Peyer's patch (tissue), 4 donors: Measurements from ENCODE around the gene ZMYND15.

Experiments used
- POLR2A ChIP-seq, 2 donors: fragments of 450-650 bp; IDR thresholded peaks; one replicate each; pipeline ENCODE4 v1.5.1; 2017; ENCODE audit warnings: antibody characterized with exemption in 2 of 2, mild to moderate bottlenecking in 2 of 2, moderate library complexity in 2 of 2
- TF ChIP-seq, protein P1 (sequence below), 6 experiments: fragments of 450-650 bp in 4 of 6; fragments of 200-600 bp in 2 of 6; sonication (generic) in 1 of 6; IDR thresholded peaks; one replicate each; pipeline ENCODE4 v1.5.1; 2017 to 2019; ENCODE audit warnings: antibody characterized with exemption in 6 of 6, mild to moderate bottlenecking in 3 of 6, moderate library complexity in 1 of 6

DNA sequence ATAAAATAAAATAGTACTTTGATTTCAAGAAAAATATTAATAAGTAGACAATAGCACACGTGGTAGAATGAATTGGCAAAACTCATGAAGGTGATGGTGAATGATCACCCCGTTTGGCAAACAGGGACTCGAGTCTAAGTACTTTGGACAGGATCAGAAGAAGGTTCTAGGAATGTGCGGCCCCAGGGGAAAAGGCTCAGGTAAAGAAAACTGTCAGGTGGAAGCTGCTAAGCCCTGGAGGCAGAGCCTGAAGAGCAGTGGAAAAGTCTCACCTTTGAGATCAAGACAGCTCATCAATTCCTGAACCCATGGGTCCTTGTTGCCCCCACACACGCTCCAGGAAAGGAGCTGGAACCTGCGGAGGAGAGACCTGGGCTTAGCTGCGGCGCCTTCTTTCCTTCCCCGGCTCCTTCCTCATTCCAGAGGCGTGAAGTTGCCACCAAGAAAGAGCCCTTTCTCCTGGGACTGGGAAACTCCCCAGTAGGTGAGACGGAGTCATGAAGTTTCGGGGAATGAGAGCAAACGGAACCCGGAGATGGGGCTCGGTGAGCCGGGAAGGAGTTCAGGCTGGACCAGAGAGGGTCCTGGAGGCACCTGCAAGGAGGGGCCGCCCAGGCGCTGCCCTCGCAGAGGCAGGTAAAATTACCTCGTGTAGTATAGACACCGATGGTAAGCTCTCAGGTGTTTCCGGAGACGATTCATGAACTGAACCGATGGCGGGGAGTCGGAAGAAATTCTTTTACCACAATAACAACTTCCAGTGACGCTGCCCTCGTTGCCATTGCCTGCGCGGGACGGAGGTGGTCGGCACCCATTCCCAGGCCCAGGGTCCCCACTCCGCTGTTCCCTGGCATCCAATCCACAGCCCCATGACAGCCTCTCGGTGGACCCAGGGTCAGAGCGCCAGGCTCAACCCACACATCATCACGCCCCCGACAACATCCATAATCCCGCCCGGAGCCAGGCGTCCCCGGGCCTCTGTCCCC lies 1.2 kb upstream of the ZMYND15 start:
- TF ChIP-seq, protein P1, sequence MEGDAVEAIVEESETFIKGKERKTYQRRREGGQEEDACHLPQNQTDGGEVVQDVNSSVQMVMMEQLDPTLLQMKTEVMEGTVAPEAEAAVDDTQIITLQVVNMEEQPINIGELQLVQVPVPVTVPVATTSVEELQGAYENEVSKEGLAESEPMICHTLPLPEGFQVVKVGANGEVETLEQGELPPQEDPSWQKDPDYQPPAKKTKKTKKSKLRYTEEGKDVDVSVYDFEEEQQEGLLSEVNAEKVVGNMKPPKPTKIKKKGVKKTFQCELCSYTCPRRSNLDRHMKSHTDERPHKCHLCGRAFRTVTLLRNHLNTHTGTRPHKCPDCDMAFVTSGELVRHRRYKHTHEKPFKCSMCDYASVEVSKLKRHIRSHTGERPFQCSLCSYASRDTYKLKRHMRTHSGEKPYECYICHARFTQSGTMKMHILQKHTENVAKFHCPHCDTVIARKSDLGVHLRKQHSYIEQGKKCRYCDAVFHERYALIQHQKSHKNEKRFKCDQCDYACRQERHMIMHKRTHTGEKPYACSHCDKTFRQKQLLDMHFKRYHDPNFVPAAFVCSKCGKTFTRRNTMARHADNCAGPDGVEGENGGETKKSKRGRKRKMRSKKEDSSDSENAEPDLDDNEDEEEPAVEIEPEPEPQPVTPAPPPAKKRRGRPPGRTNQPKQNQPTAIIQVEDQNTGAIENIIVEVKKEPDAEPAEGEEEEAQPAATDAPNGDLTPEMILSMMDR (IDR thresholded peaks at IDR 0.05), result no peak
- peak in 1 of 2 donors; percentile 13 for TF ChIP-seq POLR2A (IDR thresholded peaks at IDR 0.05)
